COLO668 (cell line): ENCODE data around the gene RABEP2.
"Not testable (repeated sequence)": the region's sequence is repeated elsewhere in the genome, so short reads cannot be mapped to it uniquely, and the experiment has no call there.

Experiments used
- DNase-seq: peaks from one replicate; lab custom pipeline; 2025; ENCODE audit not compliant: unreplicated experiment; lab: John Stamatoyannopoulos, UW

RABEP2 gene

GRCh38 chr16:28904828-28905227, 20.2 kb downstream of the RABEP2 start:
- no peak for DNase-seq

- DNase-seq: no peak
Observed at GRCh38 chr16:28904363-28904762, 20.7 kb downstream of the RABEP2 start.

GRCh38 chr16:28903344-28904042, 21.5 kb downstream of the RABEP2 start:
- DNase-seq: no peak

GRCh38 chr16:28902909-28903308, 22.1 kb downstream of the RABEP2 start:
- DNase-seq: no peak

GRCh38 chr16:28901862-28902261, 23.2 kb downstream of the RABEP2 start:
- DNase-seq: no peak

GRCh38 chr16:28900601-28901000, 24.4 kb downstream of the RABEP2 start:
- DNase-seq: no peak

- no peak for DNase-seq
Observed at GRCh38 chr16:28899882-28900590, 25.0 kb downstream of the RABEP2 start.

- DNase-seq: no peak
Observed at GRCh38 chr16:28898942-28899341, 26.1 kb downstream of the RABEP2 start.

- DNase-seq: no peak
Observed at GRCh38 chr16:28898266-28898665, 26.8 kb downstream of the RABEP2 start.

GRCh38 chr16:28897826-28898225, 27.2 kb downstream of the RABEP2 start:
- DNase-seq: no peak

- DNase-seq: no peak
Observed at GRCh38 chr16:28895609-28896008, 29.4 kb downstream of the RABEP2 start.

- DNase-seq: no peak
Observed at GRCh38 chr16:28893291-28893690, 31.7 kb downstream of the RABEP2 start.

- no peak for DNase-seq
Observed at GRCh38 chr16:28891964-28892890, 32.8 kb downstream of the RABEP2 start.

GRCh38 chr16:28890355-28890754, 34.7 kb downstream of the RABEP2 start:
- not testable (repeated sequence) for DNase-seq

GRCh38 chr16:28886945-28887344, 38.1 kb downstream of the RABEP2 start:
- DNase-seq: no peak

- DNase-seq: no peak
Observed at GRCh38 chr16:28884045-28884444, 41.0 kb downstream of the RABEP2 start.

- peak; percentile 36 for DNase-seq
Observed at GRCh38 chr16:28883221-28883996, 41.6 kb downstream of the RABEP2 start.

GRCh38 chr16:28882551-28883160, 42.4 kb downstream of the RABEP2 start:
- no peak for DNase-seq

GRCh38 chr16:28881565-28881964, 43.5 kb downstream of the RABEP2 start:
- not testable (repeated sequence) for DNase-seq

- DNase-seq: no peak
Observed at GRCh38 chr16:28880955-28881354, 44.1 kb downstream of the RABEP2 start.
